Ovary (tissue), 3 donors: ENCODE measurements around the gene KPNA4.
"Not testable (repeated sequence)": the region's sequence is repeated elsewhere in the genome, so short reads cannot be mapped to it uniquely, and the experiment has no call there.

Source experiments
- CTCF ChIP-seq, 3 donors: fragments of 450-650 bp in 2 of 3; fragments of 200-600 bp in 1 of 3; IDR thresholded peaks; one replicate each; pipeline versions ENCODE4 v1.5.1 to v1.8.0; 2016 to 2022; ENCODE audit warnings: antibody characterized with exemption in 3 of 3, mild to moderate bottlenecking in 1 of 3
- POLR2A ChIP-seq: fragments of 450-650 bp; IDR thresholded peaks from one replicate; pipeline ENCODE4 v1.6.1; 2017; ENCODE audit warnings: antibody characterized with exemption, mild to moderate bottlenecking, moderate library complexity
- donor health status: DM: no; HTN: no; CAD: no.

- not testable (repeated sequence) for TF ChIP-seq POLR2A; CTCF (IDR thresholded peaks at IDR 0.05)
These were observed 38.5 kb upstream of the KPNA4 start for GRCh38 chr3:160603845-160604244.
